Measurements from ENCODE around the gene TMEM52B. TPM values are rescaled to one million over a fixed set of nuclear protein-coding genes. Genes with fewer than 3 reads are reported as not detected.
"Not testable (repeated sequence)": the region's sequence is repeated elsewhere in the genome, so short reads cannot be mapped to it uniquely, and the experiment has no call there.

TMEM52B gene
- total RNA-seq, 4 donors from 2014 or later: 0.09 to 0.84 TPM; not detected in 2

DNA sequence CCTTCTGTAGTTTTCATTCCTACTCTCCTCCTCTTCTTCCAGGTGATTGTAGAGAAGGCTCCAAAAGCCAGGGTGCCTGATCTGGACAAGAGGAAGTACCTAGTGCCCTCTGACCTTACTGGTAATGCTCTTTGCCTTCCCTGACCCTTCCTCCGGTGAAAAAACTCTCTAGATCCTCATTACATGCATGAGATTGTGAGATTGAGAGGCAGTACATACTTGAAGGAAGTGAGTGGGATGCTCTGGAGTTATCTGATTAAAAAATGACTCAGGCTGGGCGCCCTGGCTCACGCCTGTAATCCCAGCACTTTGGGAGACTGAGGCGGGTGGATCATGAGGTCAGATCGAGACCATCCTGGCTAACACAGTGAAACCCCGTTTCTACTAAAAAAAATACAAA, 39.2 kb downstream of the TMEM52B start:
- no peak for DNase-seq (ENCODE audit: low spot score)
- no peak for ATAC-seq (ENCODE audit: low FRiP score)
- TF ChIP-seq, protein P1, sequence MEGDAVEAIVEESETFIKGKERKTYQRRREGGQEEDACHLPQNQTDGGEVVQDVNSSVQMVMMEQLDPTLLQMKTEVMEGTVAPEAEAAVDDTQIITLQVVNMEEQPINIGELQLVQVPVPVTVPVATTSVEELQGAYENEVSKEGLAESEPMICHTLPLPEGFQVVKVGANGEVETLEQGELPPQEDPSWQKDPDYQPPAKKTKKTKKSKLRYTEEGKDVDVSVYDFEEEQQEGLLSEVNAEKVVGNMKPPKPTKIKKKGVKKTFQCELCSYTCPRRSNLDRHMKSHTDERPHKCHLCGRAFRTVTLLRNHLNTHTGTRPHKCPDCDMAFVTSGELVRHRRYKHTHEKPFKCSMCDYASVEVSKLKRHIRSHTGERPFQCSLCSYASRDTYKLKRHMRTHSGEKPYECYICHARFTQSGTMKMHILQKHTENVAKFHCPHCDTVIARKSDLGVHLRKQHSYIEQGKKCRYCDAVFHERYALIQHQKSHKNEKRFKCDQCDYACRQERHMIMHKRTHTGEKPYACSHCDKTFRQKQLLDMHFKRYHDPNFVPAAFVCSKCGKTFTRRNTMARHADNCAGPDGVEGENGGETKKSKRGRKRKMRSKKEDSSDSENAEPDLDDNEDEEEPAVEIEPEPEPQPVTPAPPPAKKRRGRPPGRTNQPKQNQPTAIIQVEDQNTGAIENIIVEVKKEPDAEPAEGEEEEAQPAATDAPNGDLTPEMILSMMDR (IDR thresholded peaks at IDR 0.05): no peak

DNA sequence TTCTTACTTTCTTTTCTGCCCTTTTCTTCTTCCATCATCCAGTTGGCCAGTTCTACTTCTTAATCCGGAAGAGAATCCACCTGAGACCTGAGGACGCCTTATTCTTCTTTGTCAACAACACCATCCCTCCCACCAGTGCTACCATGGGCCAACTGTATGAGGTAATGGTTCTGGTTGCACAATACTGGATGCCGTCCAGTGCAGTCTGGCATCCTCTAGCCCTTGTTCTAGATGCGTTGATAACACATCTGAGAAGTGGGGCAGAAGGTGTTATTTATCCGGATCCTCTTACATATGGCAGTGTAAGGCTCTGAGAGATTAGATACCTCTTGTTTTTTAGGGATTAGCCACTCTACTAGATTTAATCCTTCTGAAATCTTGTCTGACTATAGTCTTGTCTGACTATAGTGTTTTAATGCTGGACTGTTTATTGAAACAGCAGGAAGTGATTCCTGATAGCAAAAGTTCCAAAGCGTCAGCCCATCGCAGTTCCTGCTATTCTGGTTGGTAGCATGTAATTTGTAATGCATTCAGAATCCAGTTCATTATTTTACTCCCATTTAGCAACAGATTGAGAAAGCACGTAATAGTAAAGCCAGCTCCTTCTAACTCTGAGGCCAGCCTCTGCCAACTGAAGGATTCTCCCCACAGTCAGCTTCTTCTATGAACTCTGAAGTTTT, 41.7 kb downstream of the TMEM52B start:
- DNase-seq (ENCODE audit: low spot score): peak; percentile 55
- peak; percentile 95 for ATAC-seq (ENCODE audit: low FRiP score)
- TF ChIP-seq, protein P1 (IDR thresholded peaks at IDR 0.05): no peak

DNA sequence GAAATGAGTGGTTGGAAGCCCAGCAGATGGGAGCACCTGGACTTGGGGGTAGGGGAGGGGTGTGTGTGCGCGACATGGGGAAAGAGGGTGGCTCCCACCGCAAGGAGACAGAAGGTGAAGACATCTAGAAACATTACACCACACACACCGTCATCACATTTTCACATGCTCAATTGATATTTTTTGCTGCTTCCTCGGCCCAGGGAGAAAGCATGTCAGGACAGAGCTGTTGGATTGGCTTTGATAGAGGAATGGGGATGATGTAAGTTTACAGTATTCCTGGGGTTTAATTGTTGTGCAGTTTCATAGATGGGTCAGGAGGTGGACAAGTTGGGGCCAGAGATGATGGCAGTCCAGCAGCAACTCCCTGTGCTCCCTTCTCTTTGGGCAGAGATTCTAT, 43.0 kb downstream of the TMEM52B start:
- TF ChIP-seq, protein P1 (IDR thresholded peaks at IDR 0.05): no peak
- ATAC-seq (ENCODE audit: low FRiP score) (no peak), DNase-seq (ENCODE audit: low spot score) (no peak)

DNA sequence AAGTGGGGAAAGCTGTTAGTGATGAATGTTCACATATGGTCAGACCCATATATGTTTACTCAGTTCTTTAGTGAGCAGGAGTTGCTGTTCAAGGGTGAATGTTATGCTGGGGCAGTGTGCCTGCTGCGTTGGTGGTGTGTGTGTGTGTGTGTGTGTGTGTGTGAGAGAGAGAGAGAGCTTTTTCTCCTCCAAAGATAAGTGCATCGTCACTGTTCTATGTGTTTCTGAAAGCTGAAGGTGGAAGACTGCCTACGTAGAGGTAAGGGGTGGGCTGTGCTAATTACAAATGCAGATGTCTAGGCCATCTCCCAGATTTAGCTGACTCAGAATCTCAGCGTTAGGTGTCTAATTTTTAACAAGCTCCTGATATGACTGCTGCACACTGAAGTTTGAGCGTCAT, 44.4 kb downstream of the TMEM52B start:
- TF ChIP-seq, protein P1 (IDR thresholded peaks at IDR 0.05): no peak
- no peak for DNase-seq (ENCODE audit: low spot score)
- no peak for ATAC-seq (ENCODE audit: low FRiP score)

DNA sequence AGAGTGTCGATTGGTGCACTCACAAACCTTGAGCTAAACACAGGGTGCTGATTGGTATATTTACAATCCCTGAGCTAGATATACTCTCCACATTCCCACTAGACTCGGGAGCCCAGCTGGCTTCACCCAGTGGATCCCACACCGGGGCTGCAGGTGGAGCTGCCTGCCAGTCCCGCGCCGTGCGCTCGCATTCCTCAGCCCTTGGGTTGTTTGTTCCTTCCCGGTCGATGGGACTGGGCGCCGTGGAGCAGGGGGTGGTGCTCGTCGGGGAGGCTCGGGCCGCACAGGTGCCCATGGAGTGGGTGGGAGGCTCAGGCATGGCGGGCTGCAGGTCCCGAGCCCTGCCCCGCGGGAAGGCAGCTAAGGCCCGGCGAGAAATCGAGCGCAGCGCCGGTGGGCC, 46.6 kb downstream of the TMEM52B start:
- not testable (repeated sequence) for ATAC-seq (ENCODE audit: low FRiP score); DNase-seq (ENCODE audit: low spot score)

DNA sequence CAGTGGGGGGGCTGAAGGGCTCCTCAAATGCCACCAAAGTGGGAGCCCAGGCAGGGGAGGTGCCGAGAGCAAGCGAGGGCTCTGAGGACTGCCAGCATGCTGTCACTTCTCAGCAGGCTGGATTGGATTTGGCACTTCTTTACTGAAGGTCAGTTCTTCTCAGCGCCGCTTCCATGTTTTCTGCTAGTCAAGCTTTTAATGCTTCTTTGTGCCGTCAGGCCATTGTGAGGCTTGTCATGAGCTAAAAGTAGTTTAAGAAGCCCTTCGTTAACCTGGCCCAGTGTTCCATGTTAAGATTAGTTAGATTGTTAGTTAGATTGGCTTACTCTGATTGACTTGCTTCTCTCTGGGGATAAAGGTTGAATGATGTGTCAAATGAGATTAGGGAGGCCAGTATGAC, 47.3 kb downstream of the TMEM52B start:
- ATAC-seq (ENCODE audit: low FRiP score): no peak
- TF ChIP-seq, protein P1 (IDR thresholded peaks at IDR 0.05): no peak
- no peak for DNase-seq (ENCODE audit: low spot score)

DNA sequence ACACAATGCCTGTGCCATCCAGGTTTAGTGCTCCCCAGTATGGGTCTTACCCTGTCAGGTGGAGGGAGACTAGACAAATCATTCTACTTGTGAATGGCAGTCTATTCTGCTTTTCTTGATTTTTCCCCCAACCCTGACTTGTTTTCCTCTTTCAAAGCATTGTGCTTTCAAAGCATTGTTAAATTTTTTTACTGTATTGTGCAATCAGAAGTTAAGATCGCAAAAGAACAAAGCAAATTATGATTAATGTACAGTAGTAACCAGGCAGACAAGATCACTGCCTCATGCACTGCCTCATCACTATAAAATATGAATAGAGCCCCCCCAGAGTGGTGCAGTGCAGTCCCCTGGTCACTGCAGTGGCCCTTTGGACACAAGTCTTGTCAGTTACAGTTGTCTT, 47.9 kb downstream of the TMEM52B start:
- TF ChIP-seq, protein P1 (IDR thresholded peaks at IDR 0.05): no peak
- DNase-seq (ENCODE audit: low spot score): no peak
- ATAC-seq (ENCODE audit: low FRiP score): no peak

All from omental fat pad (tissue), 4 donors.